Progenitor cell of endocrine pancreas (in vitro differentiated cells): ENCODE data around the gene CCDC97. TPM values are rescaled to one million over a fixed set of nuclear protein-coding genes. Genes with fewer than 3 reads are reported as not detected.

ENCODE experiments used
- DNase-seq: peaks from one replicate; pipeline ENCODE4 v3.0.0; 2021; ENCODE audit warnings: low spot score; ENCODE audit not compliant: unreplicated experiment
- H3K27ac Mint-ChIP-seq: 2 replicates; pipeline ENCODE4 v1.8.0; 2021; ENCODE audit warnings: mild to moderate bottlenecking, moderate library complexity, mixed read lengths
- H3K27me3 Mint-ChIP-seq: 2 replicates; pipeline ENCODE4 v1.8.0; 2021; ENCODE audit warnings: mixed read lengths
- H3K36me3 Mint-ChIP-seq: 2 replicates; pipeline ENCODE4 v1.8.0; 2022; ENCODE audit warnings: mixed read lengths; ENCODE audit not compliant: insufficient read depth
- H3K4me1 Mint-ChIP-seq: 2 replicates; pipeline ENCODE4 v1.8.0; 2021; ENCODE audit warnings: low read depth, mixed read lengths
- H3K4me3 Mint-ChIP-seq: 2 replicates; pipeline ENCODE4 v1.8.0; 2021; ENCODE audit warnings: low read depth, mild to moderate bottlenecking, moderate library complexity, mixed read lengths
- H3K9me3 Mint-ChIP-seq: 2 replicates; pipeline ENCODE4 v1.8.0; 2021; ENCODE audit warnings: low read depth, mixed read lengths
- CTCF ChIP-seq: fragments of 200-600 bp; sonication (generic); IDR thresholded peaks from one replicate; pipeline ENCODE4 v1.5.0; 2021; ENCODE audit warnings: antibody characterized with exemption, mild to moderate bottlenecking; ENCODE audit not compliant: unreplicated experiment
- total RNA-seq: library from RNA; stranded (reverse); gene quantifications from 2 replicates; pipeline ENCODE4 v1.2.1, GENCODE V29; 2021

CCDC97 gene
- total RNA-seq, 1 donor from 2014 or later: 46.5 TPM

GRCh38 chr19:41328842-41329225, 18.9 kb downstream of the CCDC97 start:
- Mint-ChIP-seq H3K27me3 (peaks cover 11% of the 10 kb centered on the region), H3K4me1 (peaks cover 25% of the 10 kb centered on the region), H3K9me3 (no peaks in the 10 kb centered on the region), H3K36me3 (no peaks in the 10 kb centered on the region), H3K27ac (no peak overlapping the region), H3K4me3 (no peak overlapping the region)
- no peak for TF ChIP-seq CTCF
- no peak for DNase-seq

- no peak overlapping the region for H3K4me3 Mint-ChIP-seq
- peaks cover 11% of the 10 kb centered on the region for H3K4me1 Mint-ChIP-seq
- TF ChIP-seq CTCF: no peak
- H3K9me3 Mint-ChIP-seq: no peaks in the 10 kb centered on the region
- H3K27me3 Mint-ChIP-seq: peaks cover 11% of the 10 kb centered on the region
- no peak overlapping the region for H3K27ac Mint-ChIP-seq
- no peak for DNase-seq
- H3K36me3 Mint-ChIP-seq: no peaks in the 10 kb centered on the region
Measured at GRCh38 chr19:41330481-41330880, 20.5 kb downstream of the CCDC97 start.

GRCh38 chr19:41330946-41331678, 21.1 kb downstream of the CCDC97 start:
- H3K4me3 Mint-ChIP-seq: no peak overlapping the region
- no peak overlapping the region for H3K27ac Mint-ChIP-seq
- TF ChIP-seq CTCF: no peak
- H3K9me3 Mint-ChIP-seq: no peaks in the 10 kb centered on the region
- peaks cover 11% of the 10 kb centered on the region for H3K27me3 Mint-ChIP-seq
- H3K4me1 Mint-ChIP-seq: peaks cover 9% of the 10 kb centered on the region
- H3K36me3 Mint-ChIP-seq: no peaks in the 10 kb centered on the region
- no peak for DNase-seq

GRCh38 chr19:41332000-41332399, 22.0 kb downstream of the CCDC97 start:
- no peaks in the 10 kb centered on the region for H3K9me3 Mint-ChIP-seq
- no peaks in the 10 kb centered on the region for H3K36me3 Mint-ChIP-seq
- TF ChIP-seq CTCF: no peak
- no peak for DNase-seq
- H3K27ac Mint-ChIP-seq: no peak overlapping the region
- peaks cover 4% of the 10 kb centered on the region for H3K4me1 Mint-ChIP-seq
- H3K4me3 Mint-ChIP-seq: no peak overlapping the region
- H3K27me3 Mint-ChIP-seq: peaks cover 5% of the 10 kb centered on the region

GRCh38 chr19:41332468-41332867, 22.5 kb downstream of the CCDC97 start:
- Mint-ChIP-seq H3K9me3 (no peaks in the 10 kb centered on the region), H3K27ac (no peak overlapping the region), H3K36me3 (no peaks in the 10 kb centered on the region), H3K4me3 (no peak overlapping the region), H3K4me1 (peaks cover 2% of the 10 kb centered on the region), H3K27me3 (peaks cover 3% of the 10 kb centered on the region)
- DNase-seq: no peak
- no peak for TF ChIP-seq CTCF
